ENCODE results near the gene YWHAG. TPM values are rescaled to one million over a fixed set of nuclear protein-coding genes. Genes with fewer than 3 reads are reported as not detected.

The YWHAG gene
- total and polyA plus RNA-seq, 9 of the 15 experiments (the other 6 are each of a cell fraction or from before 2014, with no cell fraction given) = 30.4 to 246 (median 94.5) TPM

DNA sequence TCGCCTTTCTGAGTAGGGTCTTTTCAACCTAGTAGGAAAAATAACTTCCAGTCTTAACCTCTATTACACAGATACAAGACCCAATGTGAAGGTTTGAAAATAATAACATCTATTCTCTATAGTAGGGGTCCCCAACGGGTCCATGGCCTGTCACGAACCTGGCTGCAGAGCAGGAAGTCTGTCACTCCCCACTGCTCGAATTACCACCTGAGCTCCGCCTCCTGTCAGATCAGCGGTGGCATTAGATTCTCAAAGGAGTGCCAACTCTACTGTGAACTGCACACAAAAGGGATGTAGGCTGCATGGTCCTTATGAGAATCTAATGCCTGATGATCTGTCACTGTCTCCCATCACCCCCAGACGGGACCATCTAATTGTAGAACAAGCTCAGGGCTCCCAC is 7.4 kb downstream of the YWHAG start:
- in situ Hi-C loops (cut with MboI) = no loop called here
- Histone ChIP-seq H3K79me2 (ENCODE audit: control insufficient read depth, insufficient read depth, low read length) (peaks cover 100% of the 10 kb centered on the region), H2AFZ (ENCODE audit: low read depth, low read length) (no peak overlapping the region), H4K20me1 (replicated peaks; ENCODE audit: control insufficient read depth, insufficient read depth, low read length) (peaks cover 46% of the 10 kb centered on the region), H3K4me3 (no peak overlapping the region), H3K9ac (ENCODE audit: insufficient read depth in 1 of 2, low read depth in 2 of 2, low read length in 2 of 2) (no peak overlapping the region), H3K9me3 (replicated peaks; ENCODE audit: control insufficient read depth, insufficient read depth, low read depth, low read length) (no peaks in the 10 kb centered on the region), H3K27me3 (ENCODE audit: control insufficient read depth in 2 of 2, insufficient read depth in 2 of 2, low read length in 2 of 2) (no peaks in the 10 kb centered on the region), H3K4me1 (replicated peaks in 1 of 2; ENCODE audit: control insufficient read depth in 2 of 2, insufficient read depth in 2 of 2, low read length in 2 of 2) (peaks cover 4 to 13% of the 10 kb centered on the region in 2 experiments; a peak in 4 of 5 replicates), H3K36me3 (ENCODE audit: control insufficient read depth, insufficient read depth, low read length) (peaks cover 96% of the 10 kb centered on the region), H3K4me2 (ENCODE audit: insufficient read depth, low read length) (no peak overlapping the region), H3K9me1 (ENCODE audit: control insufficient read depth, insufficient read depth, low read length) (peaks cover 5% of the 10 kb centered on the region), H3K27ac (ENCODE audit: extremely low read depth, low read depth, low read length) (no peak overlapping the region)
- intact Hi-C loops (cut with micrococcal nuclease) = no loop called here
- no peak for FAIRE-seq
- BruUV-seq (replicated peaks) = no TSS peak
- ChIA-PET POLR2A (interaction anchor here (0.9 to 3.8 kb wide), 6 partner anchors 8 to 42 kb away, joined by 3 to 11 read pairs (median 5); no protein-coding TSS in a partner anchor), CTCF (ENCODE audit: low intra/inter-chr PET ratio) (no interaction called here)
- ATAC-seq = no peak
- DNase-seq (ENCODE audit: extremely low read depth in 1 of 4, low spot score in 3 of 4) = no peak
- TF ChIP-seq POLR3G (IDR thresholded peaks at IDR 0.05; ENCODE audit: extremely low read depth, insufficient read length, insufficient replicate concordance) = no peak
- no peak for TF ChIP-seq NFIC (IDR thresholded peaks at IDR 0.05)
- TF ChIP-seq ZBTB34 (CRISPR knock-in tag; IDR thresholded peaks at IDR 0.05) = no peak
- TF ChIP-seq FOXJ3 (CRISPR knock-in tag; IDR thresholded peaks at IDR 0.05) = no peak
- TF ChIP-seq U2AF1 (optimal IDR thresholded peaks at IDR 0.05; ENCODE audit: low read depth, low read length) = no peak
- TF ChIP-seq ZSCAN29 (IDR thresholded peaks at IDR 0.05) = no peak
- TF ChIP-seq ETV1 (tag; conservative IDR thresholded peaks at IDR 0.05; ENCODE audit: low read depth) = no peak
- 0 out of 2 replicates have a peak, but pooled peaks have one; percentile 3 for TF ChIP-seq PML (IDR thresholded peaks at IDR 0.05; ENCODE audit: low read length)
- WGBS (ENCODE audit: insufficient coverage, low coverage, missing lambda C conversion rate) = 86% methylated on average over 7 of the region's 7 CpGs
